ENCODE data around the gene PTPRU. TPM values are rescaled to one million over a fixed set of nuclear protein-coding genes. Genes with fewer than 3 reads are reported as not detected.

Gene PTPRU
- total RNA-seq, 1 donor from 2014 or later = 15.3 TPM

GRCh38 chr1:29247044-29247443 lies 10.7 kb downstream of the PTPRU start:
- DNase-seq = no peak
- intact Hi-C loops (cut with micrococcal nuclease) = loop anchor here (10.0 kb wide), 1 partner anchor 1458 kb away; no protein-coding TSS in a partner anchor
- H3K4me1 ChIP-seq = no peaks in the 10 kb centered on the region
- H3K9me3 ChIP-seq (replicated peaks) = no peaks in the 10 kb centered on the region
- no peaks in the 10 kb centered on the region for H3K36me3 ChIP-seq
- no peak overlapping the region for H3K27ac ChIP-seq (replicated peaks)
- H3K27me3 ChIP-seq (ENCODE audit: low read depth) = no peaks in the 10 kb centered on the region
- H3K4me3 ChIP-seq = no peak overlapping the region
- TF ChIP-seq, protein P1, sequence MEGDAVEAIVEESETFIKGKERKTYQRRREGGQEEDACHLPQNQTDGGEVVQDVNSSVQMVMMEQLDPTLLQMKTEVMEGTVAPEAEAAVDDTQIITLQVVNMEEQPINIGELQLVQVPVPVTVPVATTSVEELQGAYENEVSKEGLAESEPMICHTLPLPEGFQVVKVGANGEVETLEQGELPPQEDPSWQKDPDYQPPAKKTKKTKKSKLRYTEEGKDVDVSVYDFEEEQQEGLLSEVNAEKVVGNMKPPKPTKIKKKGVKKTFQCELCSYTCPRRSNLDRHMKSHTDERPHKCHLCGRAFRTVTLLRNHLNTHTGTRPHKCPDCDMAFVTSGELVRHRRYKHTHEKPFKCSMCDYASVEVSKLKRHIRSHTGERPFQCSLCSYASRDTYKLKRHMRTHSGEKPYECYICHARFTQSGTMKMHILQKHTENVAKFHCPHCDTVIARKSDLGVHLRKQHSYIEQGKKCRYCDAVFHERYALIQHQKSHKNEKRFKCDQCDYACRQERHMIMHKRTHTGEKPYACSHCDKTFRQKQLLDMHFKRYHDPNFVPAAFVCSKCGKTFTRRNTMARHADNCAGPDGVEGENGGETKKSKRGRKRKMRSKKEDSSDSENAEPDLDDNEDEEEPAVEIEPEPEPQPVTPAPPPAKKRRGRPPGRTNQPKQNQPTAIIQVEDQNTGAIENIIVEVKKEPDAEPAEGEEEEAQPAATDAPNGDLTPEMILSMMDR (IDR thresholded peaks at IDR 0.05; ENCODE audit: borderline replicate concordance) = no peak

GRCh38 chr1:29247571-29248273 lies 11.4 kb downstream of the PTPRU start:
- intact Hi-C loops (cut with micrococcal nuclease) = loop anchor here (10.0 kb wide), 1 partner anchor 1457 kb away; no protein-coding TSS in a partner anchor
- H3K27me3 ChIP-seq (ENCODE audit: low read depth) = no peaks in the 10 kb centered on the region
- H3K27ac ChIP-seq (replicated peaks) = no peak overlapping the region
- DNase-seq = no peak
- H3K36me3 ChIP-seq = no peaks in the 10 kb centered on the region
- no peaks in the 10 kb centered on the region for H3K4me1 ChIP-seq
- no peak overlapping the region for H3K4me3 ChIP-seq
- no peaks in the 10 kb centered on the region for H3K9me3 ChIP-seq (replicated peaks)
- TF ChIP-seq, protein P1 (IDR thresholded peaks at IDR 0.05; ENCODE audit: borderline replicate concordance) = no peak

DNA sequence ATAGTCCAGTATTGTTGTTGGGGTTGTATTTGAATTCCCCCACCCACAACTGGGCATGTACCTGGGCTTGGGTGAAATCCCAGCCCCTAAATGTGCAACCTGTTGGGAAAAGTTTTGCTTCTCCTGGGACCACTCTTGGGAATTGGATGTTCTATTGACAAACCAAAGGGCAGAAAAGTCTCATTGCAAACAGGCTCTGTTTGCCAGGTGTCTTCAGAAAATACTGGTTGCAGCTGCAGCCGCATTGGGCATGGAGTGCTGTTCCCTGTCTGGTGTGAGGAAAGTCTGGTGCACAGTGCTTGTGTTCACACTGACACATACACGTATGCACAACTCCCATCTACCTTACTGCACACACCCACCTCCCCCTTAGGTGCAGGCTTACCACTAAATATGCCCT lies 12.1 kb downstream of the PTPRU start:
- no peak overlapping the region for H3K27ac ChIP-seq (replicated peaks)
- TF ChIP-seq, protein P1 (IDR thresholded peaks at IDR 0.05; ENCODE audit: borderline replicate concordance) = no peak

DNA sequence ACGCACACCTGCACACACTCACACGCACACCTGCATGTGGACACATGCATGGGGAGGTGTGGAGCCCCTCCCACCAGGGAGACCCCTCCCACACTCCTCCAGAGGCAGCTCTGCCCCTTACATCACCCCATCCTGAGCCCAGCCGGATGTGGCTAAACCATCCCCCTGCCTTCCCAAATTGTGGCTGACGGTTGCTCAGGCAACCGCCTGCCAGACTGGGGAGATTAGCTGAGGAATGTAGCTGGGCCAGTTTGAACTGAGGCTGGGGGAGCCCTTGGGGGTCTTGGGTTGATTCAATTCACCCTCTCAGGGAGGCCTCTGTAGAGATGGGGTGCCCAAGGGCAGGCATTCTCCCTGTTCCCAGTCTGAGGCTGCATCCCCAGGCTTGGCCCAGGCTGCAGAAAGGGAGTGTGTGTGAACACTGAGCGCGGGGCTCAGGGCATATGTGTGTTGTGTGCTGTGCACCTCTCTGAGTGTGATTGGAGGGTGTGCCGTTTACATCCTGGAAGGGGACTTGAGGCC lies 12.9 kb downstream of the PTPRU start:
- no peaks in the 10 kb centered on the region for H3K27me3 ChIP-seq (ENCODE audit: low read depth)
- H3K9me3 ChIP-seq (replicated peaks) = no peaks in the 10 kb centered on the region
- no peaks in the 10 kb centered on the region for H3K36me3 ChIP-seq
- intact Hi-C loops (cut with micrococcal nuclease) = loop anchor here (10.0 kb wide), 1 partner anchor 1456 kb away; no protein-coding TSS in a partner anchor
- H3K27ac ChIP-seq (replicated peaks) = no peak overlapping the region
- TF ChIP-seq, protein P1 (IDR thresholded peaks at IDR 0.05; ENCODE audit: borderline replicate concordance) = no peak
- no peak for DNase-seq
- H3K4me3 ChIP-seq = no peak overlapping the region
- no peaks in the 10 kb centered on the region for H3K4me1 ChIP-seq

More for the DNA sequence above, 12.1 kb downstream of the PTPRU start:
- no peaks in the 10 kb centered on the region for H3K4me1 ChIP-seq
- intact Hi-C loops (cut with micrococcal nuclease) = loop anchor here (10.0 kb wide), 1 partner anchor 1456 kb away; no protein-coding TSS in a partner anchor
- DNase-seq = no peak
- H3K4me3 ChIP-seq = no peak overlapping the region
- no peaks in the 10 kb centered on the region for H3K9me3 ChIP-seq (replicated peaks)
- no peaks in the 10 kb centered on the region for H3K36me3 ChIP-seq
- H3K27me3 ChIP-seq (ENCODE audit: low read depth) = no peaks in the 10 kb centered on the region

- intact Hi-C loops (cut with micrococcal nuclease) = loop anchor here (10.0 kb wide), 1 partner anchor 1455 kb away; no protein-coding TSS in a partner anchor
- no peaks in the 10 kb centered on the region for H3K27me3 ChIP-seq (ENCODE audit: low read depth)
- TF ChIP-seq, protein P1 (IDR thresholded peaks at IDR 0.05; ENCODE audit: borderline replicate concordance) = no peak
- no peaks in the 10 kb centered on the region for H3K4me1 ChIP-seq
- H3K36me3 ChIP-seq = no peaks in the 10 kb centered on the region
- no peaks in the 10 kb centered on the region for H3K9me3 ChIP-seq (replicated peaks)
- no peak overlapping the region for H3K27ac ChIP-seq (replicated peaks)
- H3K4me3 ChIP-seq = no peak overlapping the region
- DNase-seq = no peak
Measured at GRCh38 chr1:29249951-29250581, 13.7 kb downstream of the PTPRU start.
